Subcutaneous abdominal adipose tissue (tissue), 5 donors: ENCODE data around the gene CCDC92B.
"Not testable (repeated sequence)": the region's sequence is repeated elsewhere in the genome, so short reads cannot be mapped to it uniquely, and the experiment has no call there.

Experiments
- H3K27ac ChIP-seq: one replicate; pipeline ENCODE4 v1.7.0; 2013; ENCODE audit warnings: low read depth, mild to moderate bottlenecking, inconsistent platforms, low read length, moderate library complexity
- H3K27me3 ChIP-seq, 5 donors: one replicate each; pipeline ENCODE4 v1.7.0; 2013; ENCODE audit warnings: low read length in 5 of 5, inconsistent platforms in 1 of 5; ENCODE audit not compliant: control insufficient read depth in 5 of 5, insufficient read depth in 4 of 5
- H3K36me3 ChIP-seq, 5 donors: one replicate each; pipeline ENCODE4 v1.7.0; 2013; ENCODE audit warnings: low read length in 5 of 5; ENCODE audit not compliant: control insufficient read depth in 5 of 5, insufficient read depth in 5 of 5
- H3K4me1 ChIP-seq, 5 donors: one replicate each; pipeline ENCODE4 v1.7.0; 2013; ENCODE audit warnings: low read length in 5 of 5, mild to moderate bottlenecking in 3 of 5, moderate library complexity in 1 of 5; ENCODE audit not compliant: control insufficient read depth in 5 of 5, insufficient read depth in 5 of 5
- H3K4me3 ChIP-seq, 5 donors: one replicate each; pipeline ENCODE4 v1.7.0; 2013; ENCODE audit warnings: low read length in 5 of 5, low read depth in 1 of 5
- H3K9ac ChIP-seq, 5 donors: one replicate each; pipeline ENCODE4 v1.7.0; 2013; ENCODE audit warnings: low read length in 5 of 5, mild to moderate bottlenecking in 4 of 5, moderate library complexity in 3 of 5
- H3K9me3 ChIP-seq, 5 donors: one replicate each; pipeline ENCODE4 v1.7.0; 2013; ENCODE audit warnings: low read length in 5 of 5; ENCODE audit not compliant: control insufficient read depth in 5 of 5
- donor health status: healthy.
- donor health status: healthy.
- donor health status: healthy.
- donor health status: healthy.
- donor health status: healthy.

Gene CCDC92B

GRCh38 chr17:2700491-2701141, 48.8 kb downstream of the CCDC92B start:
- Histone ChIP-seq H3K4me1 (peaks cover 0 to 14% (median 7%) of the 10 kb centered on the region in 5 donors), H3K36me3 (peaks cover 0 to 86% (median 82%) of the 10 kb centered on the region in 5 donors), H3K9me3 (no peaks in the 10 kb centered on the region), H3K4me3 (no peak overlapping the region), H3K9ac (no peak overlapping the region), H3K27me3 (no peaks in the 10 kb centered on the region), H3K27ac (no peak overlapping the region)

- no peaks in the 10 kb centered on the region for H3K9me3 ChIP-seq
These were observed 49.4 kb downstream of the CCDC92B start for GRCh38 chr17:2700030-2700490.

GRCh38 chr17:2699216-2699805, 50.1 kb downstream of the CCDC92B start:
- not testable (repeated sequence) for H3K9ac ChIP-seq, H3K4me1 ChIP-seq, H3K4me3 ChIP-seq, H3K9me3 ChIP-seq, H3K27ac ChIP-seq, H3K27me3 ChIP-seq
- H3K36me3 ChIP-seq, result peaks cover 0 to 92% (median 89%) of the 10 kb centered on the region in 5 donors

More at GRCh38 chr17:2700030-2700490, 49.4 kb downstream of the CCDC92B start:
- Histone ChIP-seq H3K4me3 (no peak overlapping the region), H3K27me3 (no peaks in the 10 kb centered on the region), H3K9ac (no peak overlapping the region), H3K36me3 (peaks cover 0 to 91% (median 87%) of the 10 kb centered on the region in 5 donors), H3K4me1 (peaks cover 0 to 10% (median 3%) of the 10 kb centered on the region in 5 donors), H3K27ac (no peak overlapping the region)

GRCh38 chr17:2697611-2698162, 51.8 kb downstream of the CCDC92B start:
- Histone ChIP-seq H3K4me1 (no peaks in the 10 kb centered on the region), H3K4me3 (no peak overlapping the region), H3K9me3 (no peaks in the 10 kb centered on the region), H3K27me3 (no peaks in the 10 kb centered on the region), H3K36me3 (peaks cover 0 to 89% (median 88%) of the 10 kb centered on the region in 5 donors), H3K27ac (no peak overlapping the region), H3K9ac (no peak overlapping the region)

- Histone ChIP-seq H3K27me3 (no peaks in the 10 kb centered on the region), H3K9ac (no peak overlapping the region), H3K27ac (no peak overlapping the region), H3K36me3 (peaks cover 0 to 87% (median 86%) of the 10 kb centered on the region in 5 donors), H3K9me3 (no peaks in the 10 kb centered on the region), H3K4me3 (no peak overlapping the region), H3K4me1 (no peaks in the 10 kb centered on the region)
These were observed 53.3 kb downstream of the CCDC92B start for GRCh38 chr17:2695961-2696760.

GRCh38 chr17:2695243-2695960, 54.0 kb downstream of the CCDC92B start:
- H3K36me3 ChIP-seq, result peaks cover 0 to 86% (median 85%) of the 10 kb centered on the region in 5 donors
- no peak overlapping the region for H3K4me3 ChIP-seq

GRCh38 chr17:2694381-2695242, 54.8 kb downstream of the CCDC92B start:
- no peaks in the 10 kb centered on the region for H3K4me1 ChIP-seq
- no peaks in the 10 kb centered on the region for H3K9me3 ChIP-seq
- no peak overlapping the region for H3K27ac ChIP-seq
- no peak overlapping the region for H3K4me3 ChIP-seq
- H3K9ac ChIP-seq, result no peak overlapping the region
- no peaks in the 10 kb centered on the region for H3K27me3 ChIP-seq
- peaks cover 0 to 85% (median 83%) of the 10 kb centered on the region in 5 donors for H3K36me3 ChIP-seq

More at GRCh38 chr17:2695243-2695960, 54.0 kb downstream of the CCDC92B start:
- no peaks in the 10 kb centered on the region for H3K9me3 ChIP-seq
- no peaks in the 10 kb centered on the region for H3K4me1 ChIP-seq
- no peak overlapping the region for H3K27ac ChIP-seq
- H3K27me3 ChIP-seq, result no peaks in the 10 kb centered on the region
- no peak overlapping the region for H3K9ac ChIP-seq

- Histone ChIP-seq H3K9ac (no peak overlapping the region), H3K27ac (no peak overlapping the region), H3K27me3 (no peaks in the 10 kb centered on the region), H3K36me3 (peaks cover 0 to 84% (median 79%) of the 10 kb centered on the region in 5 donors), H3K4me1 (peaks cover 0 to 8% (median 0%) of the 10 kb centered on the region in 5 donors), H3K9me3 (no peaks in the 10 kb centered on the region), H3K4me3 (no peak overlapping the region)
These were observed 55.7 kb downstream of the CCDC92B start for GRCh38 chr17:2693561-2694380.
